GM19455 (cell line): ENCODE measurements around the gene SCAMP1.
"Not testable (repeated sequence)": the region's sequence is repeated elsewhere in the genome, so short reads cannot be mapped to it uniquely, and the experiment has no call there.

Experiments used
- ATAC-seq: cut with Tn5 transposase; IDR thresholded peaks from one replicate; pipeline ENCODE4 v1.9.1; 2021; ENCODE audit not compliant: unreplicated experiment

SCAMP1 gene

GRCh38 chr5:78420548-78420947 is 60.1 kb downstream of the SCAMP1 start:
- no peak for ATAC-seq

- ATAC-seq = no peak
Observed at GRCh38 chr5:78424665-78425064, 64.2 kb downstream of the SCAMP1 start.

- no peak for ATAC-seq
Observed at GRCh38 chr5:78429332-78429980, 69.0 kb downstream of the SCAMP1 start.

- no peak for ATAC-seq
Observed at GRCh38 chr5:78430866-78431265, 70.4 kb downstream of the SCAMP1 start.

GRCh38 chr5:78433972-78434371 is 73.6 kb downstream of the SCAMP1 start:
- ATAC-seq = no peak

GRCh38 chr5:78447775-78448424 is 87.5 kb downstream of the SCAMP1 start:
- ATAC-seq = no peak

- ATAC-seq = no peak
Observed at GRCh38 chr5:78449103-78449502, 88.7 kb downstream of the SCAMP1 start.

GRCh38 chr5:78457507-78457906 is 97.1 kb downstream of the SCAMP1 start:
- ATAC-seq = not testable (repeated sequence)

GRCh38 chr5:78458843-78459242 is 98.4 kb downstream of the SCAMP1 start:
- ATAC-seq = no peak

GRCh38 chr5:78467140-78467539 is 106.7 kb downstream of the SCAMP1 start:
- ATAC-seq = no peak

GRCh38 chr5:78467752-78468357 is 107.4 kb downstream of the SCAMP1 start:
- no peak for ATAC-seq

GRCh38 chr5:78471896-78472295 is 111.5 kb downstream of the SCAMP1 start:
- no peak for ATAC-seq

- no peak for ATAC-seq
Observed at GRCh38 chr5:78472469-78473106, 112.2 kb downstream of the SCAMP1 start.

- ATAC-seq = no peak
Observed at GRCh38 chr5:78473751-78474150, 113.3 kb downstream of the SCAMP1 start.

- ATAC-seq = no peak
Observed at GRCh38 chr5:78475370-78475769, 115.0 kb downstream of the SCAMP1 start.

- no peak for ATAC-seq
Observed at GRCh38 chr5:78476795-78477194, 116.4 kb downstream of the SCAMP1 start.

- no peak for ATAC-seq
Observed at GRCh38 chr5:78482948-78483347, 122.5 kb downstream of the SCAMP1 start.

GRCh38 chr5:78483809-78484521 is 123.5 kb downstream of the SCAMP1 start:
- ATAC-seq = peak; percentile 74

GRCh38 chr5:78486218-78486617 is 125.8 kb downstream of the SCAMP1 start:
- ATAC-seq = no peak

- no peak for ATAC-seq
Observed at GRCh38 chr5:78487846-78488245, 127.4 kb downstream of the SCAMP1 start.
